Measurements from ENCODE around the gene C5orf15.
"Not testable (repeated sequence)": the region's sequence is repeated elsewhere in the genome, so short reads cannot be mapped to it uniquely, and the experiment has no call there.

The C5orf15 gene

DNA sequence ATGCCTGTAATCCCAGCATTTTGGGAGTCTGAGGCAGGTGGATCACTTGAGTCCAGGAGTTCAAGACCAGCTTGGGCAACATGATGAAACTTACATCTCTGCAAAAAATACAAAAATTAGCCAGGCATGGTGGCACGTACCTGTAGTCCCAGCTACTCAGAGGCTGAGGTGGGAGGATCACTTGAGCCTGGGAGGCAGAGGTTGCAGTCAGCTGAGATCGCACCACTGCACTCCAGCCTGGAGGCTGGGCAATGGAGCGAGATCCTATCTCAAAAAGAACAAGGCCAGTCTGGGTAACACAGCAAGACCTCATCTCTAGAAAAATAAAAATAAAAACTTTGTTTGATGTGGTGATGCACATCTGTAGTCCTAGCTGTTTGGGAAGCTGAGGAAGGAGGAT, 30.8 kb downstream of the C5orf15 start:
- not testable (repeated sequence) for DNase-seq (ENCODE audit: low spot score)

DNA sequence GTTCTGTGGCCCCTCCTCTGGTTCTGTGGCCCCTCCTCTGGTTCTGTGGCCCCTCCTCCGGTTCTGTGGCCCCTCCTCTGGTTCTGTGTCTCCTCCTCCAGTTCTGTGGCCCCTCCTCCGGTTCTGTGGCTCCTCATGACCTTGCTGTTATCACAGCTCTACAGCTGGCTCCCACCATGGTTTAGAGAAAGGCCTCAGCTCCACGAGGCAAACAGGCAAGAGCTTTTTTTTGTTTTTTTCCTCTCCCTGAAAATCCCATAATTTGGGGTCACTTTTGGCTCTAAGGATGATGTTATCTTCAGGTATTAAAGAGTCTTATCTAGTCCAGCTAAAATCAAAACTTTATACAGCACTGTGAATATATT, 31.8 kb downstream of the C5orf15 start:
- DNase-seq (ENCODE audit: low spot score) = no peak

DNA sequence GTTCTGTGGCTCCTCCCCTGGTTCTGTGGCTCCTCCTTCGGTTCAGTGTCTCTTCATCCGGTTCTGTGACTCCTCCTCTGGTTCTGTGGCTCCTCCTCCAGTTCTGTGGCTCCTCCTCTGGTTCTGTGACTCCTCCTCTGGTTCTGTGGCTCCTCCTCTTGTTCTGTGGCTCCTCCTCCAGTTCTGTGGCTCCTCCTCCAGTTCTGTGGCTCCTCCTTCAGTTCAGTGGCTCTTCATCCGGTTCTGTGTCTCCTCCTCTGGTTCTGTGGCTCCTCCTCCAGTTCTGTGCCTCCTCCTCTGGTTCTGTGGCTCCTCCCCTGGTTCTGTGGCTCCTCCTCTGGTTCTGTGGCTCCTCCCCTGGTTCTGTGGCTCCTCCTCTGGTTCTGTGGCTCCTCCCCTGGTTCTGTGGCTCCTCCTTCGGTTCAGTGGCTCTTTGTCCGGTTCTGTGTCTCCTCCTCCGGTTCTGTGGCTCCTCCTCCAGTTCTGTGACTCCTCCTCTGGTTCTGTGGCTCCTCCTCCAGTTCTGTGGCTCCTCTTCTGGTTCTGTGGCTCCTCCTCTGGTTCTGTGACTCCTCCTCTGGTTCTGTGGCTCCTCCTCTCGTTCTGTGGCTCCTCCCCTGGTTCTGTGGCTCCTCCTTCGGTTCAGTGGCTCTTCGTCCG, 32.3 kb downstream of the C5orf15 start:
- DNase-seq (ENCODE audit: low spot score) = not testable (repeated sequence)

DNA sequence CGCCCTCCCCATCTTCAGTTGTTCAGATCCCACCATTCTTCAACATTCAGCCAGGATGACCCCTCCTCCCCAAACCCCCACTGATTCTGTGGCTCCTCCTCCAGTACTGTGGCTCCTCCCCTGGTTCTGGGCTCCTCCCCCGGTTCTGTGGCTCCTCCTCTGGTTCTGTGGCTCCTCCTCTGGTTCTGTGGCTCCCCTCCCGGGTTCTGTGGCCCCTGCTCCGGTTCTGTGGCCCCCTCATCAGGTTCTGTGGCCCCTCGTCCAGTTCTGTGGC, 32.8 kb downstream of the C5orf15 start:
- DNase-seq (ENCODE audit: low spot score) = no peak

DNA sequence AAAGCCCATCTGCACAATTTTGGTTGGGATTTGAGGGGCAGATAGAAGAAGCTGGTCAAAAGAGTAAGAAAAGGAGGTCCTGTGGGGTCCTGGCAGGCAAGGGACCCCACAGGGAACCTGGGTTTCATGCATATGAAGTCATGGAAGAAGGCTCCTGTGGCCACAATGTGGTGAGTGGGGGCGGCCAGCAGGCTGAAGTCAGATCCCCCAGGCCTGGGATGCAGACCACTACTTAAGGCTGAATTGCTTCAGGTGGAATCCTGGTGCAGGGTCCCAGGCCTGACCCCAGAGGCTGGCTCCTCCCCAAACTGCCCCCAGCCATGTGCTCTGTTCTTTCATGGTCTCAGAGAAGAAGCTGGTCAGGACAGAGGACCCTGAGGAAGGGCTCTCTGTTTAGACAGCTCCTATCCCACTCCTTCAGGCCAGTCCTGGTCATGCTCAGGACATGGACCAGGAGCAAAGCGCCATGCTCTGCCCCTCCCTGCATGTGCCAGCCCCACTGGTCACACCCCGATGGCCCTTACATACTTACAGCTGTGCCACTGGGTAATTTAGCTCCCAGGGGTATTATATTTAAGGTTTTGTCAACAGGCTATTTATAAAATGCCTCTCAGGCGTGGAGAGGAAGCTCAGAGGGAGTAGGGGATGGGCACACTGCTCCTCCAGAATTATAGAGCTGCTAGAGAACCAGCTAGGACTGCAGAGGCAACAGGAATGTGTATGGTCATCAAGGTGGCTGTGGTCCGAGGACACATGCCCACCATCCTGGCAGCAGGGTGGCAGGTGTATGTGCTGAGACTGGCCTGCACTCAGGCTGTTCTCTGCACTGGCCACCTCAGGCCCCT, 33.4 kb downstream of the C5orf15 start:
- no peak for DNase-seq (ENCODE audit: low spot score)

DNA sequence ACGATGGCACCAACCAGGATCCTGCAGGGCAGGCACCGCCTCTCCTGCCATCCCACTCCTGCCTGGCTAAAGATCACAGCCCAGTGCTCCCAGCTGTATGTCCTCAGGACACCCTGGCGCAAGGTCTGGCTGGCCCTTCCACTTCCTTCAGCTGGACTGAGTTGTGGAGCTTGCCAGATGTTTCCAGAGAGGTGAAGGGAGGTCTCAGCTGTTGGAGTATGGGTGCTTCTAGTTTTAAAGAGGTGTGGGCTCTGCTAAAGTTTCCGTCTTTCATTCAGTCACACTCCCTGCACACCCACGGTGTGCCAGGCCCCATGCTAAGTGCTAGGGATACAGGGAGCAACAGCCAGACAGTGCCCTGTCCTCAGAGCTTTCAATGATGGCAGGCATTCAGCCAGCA, 34.1 kb downstream of the C5orf15 start:
- no peak for DNase-seq (ENCODE audit: low spot score)

DNA sequence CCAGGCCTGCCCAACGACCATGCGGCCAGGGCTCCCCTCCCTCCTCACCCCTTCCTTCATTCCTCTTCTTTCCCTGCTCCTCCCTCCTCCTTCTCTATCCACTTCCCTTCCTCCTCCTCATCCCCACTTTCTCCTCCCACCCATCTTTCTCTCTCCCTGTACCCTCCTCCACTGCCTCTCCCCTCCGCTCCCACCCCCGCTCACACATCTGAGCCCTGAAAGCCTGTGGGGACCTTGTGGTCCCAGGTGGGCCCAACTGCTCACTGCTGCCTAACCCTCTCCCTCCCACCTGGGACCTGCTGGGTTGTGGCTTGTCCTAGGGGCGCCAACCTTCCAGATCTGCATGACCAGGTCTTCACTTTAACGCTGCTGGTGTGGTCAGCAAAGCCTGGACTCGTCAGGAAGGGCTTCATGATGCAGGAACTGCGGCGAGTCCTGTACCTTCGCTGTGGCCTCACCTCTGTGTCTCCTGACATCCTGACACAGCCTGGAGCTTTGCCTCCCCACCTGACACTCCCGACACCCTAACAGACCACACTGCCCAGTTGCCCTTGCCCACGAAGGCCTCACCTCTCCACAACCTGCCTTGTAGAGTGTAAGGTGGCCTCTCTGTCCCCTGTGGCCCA, 34.6 kb downstream of the C5orf15 start:
- DNase-seq (ENCODE audit: low spot score) = no peak

DNA sequence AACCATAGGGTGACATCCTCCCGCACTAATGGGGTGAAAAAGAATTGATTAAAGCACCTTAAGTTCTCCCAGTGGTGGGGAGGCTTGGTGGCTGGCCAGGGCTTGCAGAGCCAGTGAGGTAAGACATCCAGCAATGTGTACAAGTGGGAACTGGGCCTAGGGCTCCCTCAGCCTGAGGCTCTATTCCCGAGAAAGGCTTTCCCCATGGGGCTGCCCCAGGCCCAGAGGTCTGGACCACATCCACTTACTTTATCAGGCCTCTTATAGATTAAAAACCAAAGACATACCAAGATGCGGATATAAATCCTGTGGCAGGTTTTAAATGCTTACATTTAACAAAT, 35.3 kb downstream of the C5orf15 start:
- DNase-seq (ENCODE audit: low spot score) = no peak

DNA sequence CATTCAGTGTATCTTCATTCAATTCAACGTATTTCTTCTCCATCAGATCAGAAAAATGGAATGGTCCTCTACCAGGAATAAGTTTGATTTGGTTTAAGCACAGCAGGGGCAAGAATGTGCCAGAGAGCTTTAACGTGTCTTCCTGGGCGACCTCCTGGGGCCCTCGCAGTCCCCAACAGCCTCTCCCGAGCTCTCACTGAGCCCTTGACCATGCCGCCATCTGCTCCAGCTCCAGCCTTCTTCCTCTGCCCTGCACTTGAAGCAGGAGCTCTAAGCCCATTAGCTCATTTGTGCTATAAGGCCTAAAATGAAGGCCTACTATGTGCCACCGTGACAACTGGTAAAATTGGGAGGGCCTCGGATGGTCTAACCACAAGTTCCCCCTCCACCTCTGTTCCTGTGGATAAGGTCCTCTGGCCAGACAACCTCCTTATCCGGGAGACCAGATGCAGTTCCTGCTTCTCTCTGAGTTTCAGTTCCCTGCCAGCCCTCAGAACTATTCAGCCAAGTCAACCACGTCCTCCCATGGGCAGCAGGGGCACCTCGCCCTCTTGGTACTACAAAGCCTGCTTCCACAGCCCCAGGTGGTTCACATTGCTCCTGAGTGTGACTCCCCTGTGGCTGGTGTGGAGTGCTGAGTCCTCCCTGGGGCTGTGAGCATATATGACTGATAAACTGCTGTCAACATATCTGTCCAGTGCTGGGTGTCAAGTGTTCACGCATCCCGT, 35.8 kb downstream of the C5orf15 start:
- peak; percentile 41 for DNase-seq (ENCODE audit: low spot score)

DNA sequence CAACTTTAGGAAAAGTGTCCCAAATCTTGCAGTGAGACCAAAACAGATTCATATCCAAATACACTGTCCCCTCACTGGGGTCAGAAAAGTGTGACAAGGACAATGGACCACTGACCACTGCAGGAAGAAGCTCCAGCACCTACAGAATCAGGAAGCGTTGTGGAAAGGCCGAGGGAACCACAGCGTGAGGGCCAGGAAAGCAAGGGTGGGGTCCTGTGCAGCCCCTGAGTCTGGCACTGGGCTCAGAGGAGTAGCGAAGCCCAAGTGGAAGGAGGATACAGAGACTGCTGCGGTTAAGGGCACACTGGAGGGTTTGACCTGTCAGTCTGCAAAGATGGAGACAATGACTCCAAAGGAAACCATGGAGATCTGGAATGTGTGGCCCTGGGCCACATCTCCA, 36.9 kb downstream of the C5orf15 start:
- no peak for DNase-seq (ENCODE audit: low spot score)

DNA sequence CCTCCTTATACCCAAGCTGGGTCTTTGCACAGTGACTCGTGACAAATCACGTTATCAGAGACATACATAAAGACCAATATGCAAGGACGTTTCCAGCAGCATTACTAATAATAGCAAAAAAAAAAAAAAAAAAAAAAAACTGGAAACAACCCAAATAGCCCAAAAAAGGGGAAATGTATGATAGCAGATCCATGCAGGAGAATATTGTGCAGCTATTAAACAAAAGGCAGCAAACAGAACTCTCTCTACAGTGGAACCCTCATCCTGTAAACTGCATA, 37.7 kb downstream of the C5orf15 start:
- DNase-seq (ENCODE audit: low spot score) = no peak

DNA sequence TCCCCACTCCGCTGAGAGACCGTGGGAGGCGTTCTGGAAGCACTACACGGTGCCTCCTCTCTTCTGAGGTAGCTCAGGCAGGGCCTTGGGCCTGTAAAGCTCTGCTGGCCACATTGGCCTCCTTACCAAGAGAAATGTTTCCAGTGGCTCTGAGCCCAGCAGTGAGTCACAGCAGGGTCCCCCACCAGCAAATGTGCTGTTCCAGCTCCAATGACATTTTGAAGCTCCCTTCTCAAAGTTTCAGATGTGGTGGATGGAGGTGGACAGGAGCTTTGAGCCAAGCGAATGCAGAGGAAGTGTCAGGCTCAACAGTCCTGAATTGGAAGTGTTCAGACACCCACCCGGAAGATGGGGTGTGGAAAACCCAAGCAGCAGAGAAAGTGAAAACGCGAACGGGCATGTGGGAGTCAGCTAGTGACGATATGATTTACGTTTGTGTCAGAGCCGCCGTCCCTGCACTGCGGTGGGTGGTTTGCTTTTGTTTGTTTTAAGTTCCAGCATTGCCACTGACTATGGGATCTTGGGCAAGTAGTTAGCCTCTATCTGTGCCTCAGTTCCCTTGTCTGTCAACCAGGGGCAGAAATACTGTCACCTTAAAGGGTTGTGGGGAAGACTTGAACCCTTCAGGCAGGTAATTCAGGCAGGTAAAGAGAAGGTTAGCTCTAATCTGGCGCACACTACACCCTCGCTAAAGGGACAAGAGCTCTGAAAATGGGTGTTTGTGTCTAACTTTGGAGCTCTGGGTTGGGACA, 38.2 kb downstream of the C5orf15 start:
- DNase-seq (ENCODE audit: low spot score) = no peak

DNA sequence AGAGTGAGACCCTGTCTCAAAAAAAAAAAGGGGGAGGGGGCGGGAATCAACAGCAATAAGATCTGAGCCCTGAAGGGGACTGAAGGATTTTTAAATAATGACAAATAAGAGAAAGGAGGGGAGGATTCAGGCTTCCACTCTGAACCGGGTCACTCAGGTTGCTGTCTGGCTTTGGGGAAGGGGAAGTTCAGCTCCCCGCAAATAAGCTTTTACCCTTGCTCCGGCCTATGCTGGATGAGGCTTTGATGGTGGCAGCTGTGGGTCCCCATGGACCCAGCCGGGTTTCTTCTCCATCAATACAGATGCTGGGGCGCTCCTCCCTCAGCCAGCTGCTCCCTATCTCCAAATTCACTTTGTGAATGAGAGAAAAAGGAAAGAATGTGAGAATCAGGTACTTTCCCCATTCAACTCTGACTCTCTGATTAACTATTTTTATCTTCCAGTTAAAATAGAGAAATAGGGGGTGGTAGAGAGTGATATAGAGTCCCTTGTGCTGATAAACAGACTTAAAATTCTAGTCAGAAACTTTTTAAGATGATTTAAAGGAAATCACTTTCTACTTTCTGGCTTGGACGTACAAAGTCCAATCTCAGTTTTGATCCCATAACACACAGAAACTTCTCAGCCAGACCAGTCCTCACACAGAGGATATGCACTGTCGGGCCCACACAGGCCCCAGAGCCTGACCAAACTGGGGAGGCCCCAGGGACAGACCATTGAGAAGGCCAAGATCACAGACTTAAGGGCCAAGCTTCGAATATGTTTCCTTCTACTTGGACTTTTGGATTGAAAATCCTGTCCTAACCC, 39.6 kb downstream of the C5orf15 start:
- DNase-seq (ENCODE audit: low spot score) = no peak

DNA sequence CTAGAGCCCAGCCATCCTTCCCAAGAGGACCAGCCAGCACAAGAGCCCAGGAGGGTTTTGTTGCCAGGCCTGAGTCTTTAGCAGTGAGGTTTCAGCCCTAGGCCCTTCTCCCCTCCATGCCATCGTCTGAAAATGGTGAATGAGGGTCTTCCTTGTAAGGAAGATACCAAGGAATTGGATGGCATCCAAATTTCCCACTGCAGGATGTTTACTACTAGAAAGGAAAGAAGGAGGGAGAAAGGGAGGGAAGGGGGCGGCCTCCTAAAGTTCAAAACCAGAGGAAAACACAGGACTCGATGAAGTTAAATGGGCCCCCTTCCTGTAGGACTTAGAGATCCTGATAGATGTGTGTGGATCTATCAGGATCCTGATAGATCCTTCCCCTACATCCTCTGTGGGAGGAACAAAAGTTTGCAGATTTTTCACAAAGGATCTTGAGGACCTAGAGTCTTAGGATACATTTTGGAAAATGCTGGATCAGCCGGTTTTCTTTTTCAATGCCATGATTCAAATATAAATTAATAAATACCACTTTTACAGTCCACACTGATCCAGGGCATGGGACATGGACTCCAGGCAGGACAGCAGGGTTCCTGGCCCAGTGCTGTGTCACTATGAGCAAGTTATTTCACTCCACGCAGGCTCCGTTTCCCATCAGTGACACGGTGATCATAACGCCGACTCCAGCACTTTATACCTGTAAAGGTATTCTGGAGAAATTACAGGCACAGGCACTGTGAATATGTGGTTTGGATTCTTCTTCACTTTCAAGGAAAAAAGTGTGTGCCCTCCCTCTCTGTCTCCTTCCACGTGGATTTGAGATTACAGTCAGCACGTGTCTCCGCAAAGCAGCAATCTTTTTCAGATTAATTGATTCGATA, 40.9 kb downstream of the C5orf15 start:
- no peak for DNase-seq (ENCODE audit: low spot score)

DNA sequence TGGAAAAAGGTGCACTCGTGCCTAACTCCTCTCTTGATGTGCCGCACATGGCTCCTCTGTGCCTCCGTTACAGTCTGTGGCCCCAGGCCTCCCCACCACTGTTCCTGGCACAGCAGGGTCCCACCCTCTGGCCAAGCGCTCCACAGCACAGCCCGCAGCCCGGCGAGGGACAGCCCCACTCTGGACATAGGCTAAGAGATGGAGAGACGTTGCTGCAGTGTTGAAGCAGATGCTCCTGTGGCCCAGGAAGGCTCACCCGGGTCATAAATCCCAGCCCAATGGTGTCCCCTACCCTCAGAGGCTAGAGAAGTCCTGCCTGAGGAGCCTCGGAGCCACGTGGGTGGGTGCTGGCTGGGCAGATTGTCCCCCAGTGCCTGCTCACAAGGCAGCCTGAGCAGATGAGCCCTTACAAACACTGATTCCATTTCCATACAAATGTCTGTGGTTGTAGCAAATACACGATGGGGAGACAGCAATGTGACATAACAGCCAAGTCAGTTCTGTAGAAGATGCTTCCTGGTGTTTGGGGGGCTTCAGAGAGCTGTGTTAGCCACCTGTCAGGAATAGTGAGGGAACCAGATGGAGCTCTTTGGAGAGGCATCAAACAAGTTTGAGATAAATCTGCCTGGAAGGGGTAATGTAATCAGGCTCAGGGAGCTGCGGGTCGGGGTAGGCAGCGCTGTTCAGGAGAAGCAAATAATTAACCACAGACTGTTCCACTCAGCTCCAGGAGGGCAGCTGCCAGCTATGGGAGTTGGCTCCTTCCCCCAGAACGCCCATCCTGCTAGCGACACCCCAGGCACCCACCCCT, 41.7 kb downstream of the C5orf15 start:
- DNase-seq (ENCODE audit: low spot score) = no peak

DNA sequence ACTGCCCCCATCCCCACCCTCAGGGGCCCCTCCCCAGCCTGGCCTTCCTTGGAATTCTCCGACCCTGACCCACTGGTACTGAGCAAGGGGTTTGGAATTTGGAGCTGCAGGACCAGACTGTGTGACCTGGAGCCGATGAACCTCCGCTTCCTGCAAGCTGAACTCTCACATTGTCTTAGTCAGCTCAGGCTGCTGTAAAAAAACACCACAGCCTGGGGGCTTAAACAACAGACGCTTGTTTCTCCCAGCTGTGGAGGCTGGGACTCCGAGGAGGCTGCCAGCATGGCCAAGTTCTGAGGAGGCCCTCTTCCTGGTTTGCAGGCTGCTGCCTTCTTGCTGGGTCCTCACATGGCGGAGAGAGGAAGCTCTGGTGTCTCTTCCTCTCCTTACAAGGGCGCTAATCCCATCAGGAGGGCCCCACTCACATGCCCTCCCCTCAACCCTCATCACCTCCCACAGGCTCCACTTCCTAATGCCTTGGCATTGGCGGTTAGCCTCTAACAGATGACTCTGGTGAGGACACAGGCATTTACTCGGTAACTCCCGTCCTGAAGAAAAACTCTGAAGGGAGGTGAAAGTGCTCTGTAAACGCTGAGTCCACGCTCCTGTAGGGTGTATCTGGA, 42.4 kb downstream of the C5orf15 start:
- no peak for DNase-seq (ENCODE audit: low spot score)

DNA sequence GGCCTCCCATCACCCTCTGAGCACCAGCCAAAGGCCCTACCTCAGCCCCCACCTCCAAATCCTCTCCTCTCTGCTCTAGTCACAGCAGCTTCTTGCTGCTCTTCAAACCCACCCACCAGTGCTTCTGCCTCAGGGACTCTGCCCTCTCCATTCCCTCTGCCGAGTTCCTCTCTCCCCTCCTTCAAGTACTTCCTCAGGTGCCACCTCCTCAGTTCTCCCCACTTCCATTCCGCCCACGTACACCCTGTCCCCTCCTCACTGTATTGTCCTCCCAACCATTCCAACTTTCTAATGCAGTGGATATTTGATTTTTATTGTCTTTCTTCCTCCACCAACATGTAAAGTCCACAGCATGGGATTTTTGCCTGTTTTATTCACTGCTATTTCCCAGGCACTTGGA, 43.2 kb downstream of the C5orf15 start:
- no peak for DNase-seq (ENCODE audit: low spot score)

DNA sequence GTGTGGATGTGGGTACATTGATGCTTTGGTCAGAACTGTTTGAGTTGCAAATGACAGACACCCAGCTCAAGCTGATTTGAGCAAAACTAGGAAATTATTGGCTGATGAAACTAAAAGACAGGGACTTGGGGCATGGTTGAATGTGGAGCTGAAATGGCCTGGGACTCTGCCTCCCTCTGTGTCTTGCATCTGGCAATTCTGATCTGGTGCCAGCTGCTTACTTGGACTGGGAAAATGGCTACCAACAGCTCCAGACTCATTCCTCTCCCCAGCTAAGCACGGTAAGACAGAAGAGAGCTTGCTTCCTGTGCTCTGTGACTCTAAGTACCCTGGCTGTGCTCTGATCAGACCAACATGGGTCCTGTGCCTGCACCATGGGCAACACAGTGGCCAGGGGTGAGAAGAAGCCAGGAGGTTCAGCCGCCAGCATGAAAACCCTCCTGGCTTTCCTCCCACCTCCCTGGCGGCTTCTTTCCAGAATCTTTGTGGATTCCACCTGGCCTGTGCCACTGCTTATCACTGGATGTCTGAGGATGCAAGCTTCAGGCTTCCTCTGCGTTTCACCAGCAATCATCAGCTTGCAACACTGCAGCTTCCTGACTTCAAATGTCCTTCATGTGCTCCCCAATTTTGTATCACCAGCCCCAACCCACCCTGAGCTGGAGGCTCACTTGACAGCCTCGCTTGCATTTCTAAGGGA, 44.1 kb downstream of the C5orf15 start:
- peak; percentile 39 for DNase-seq (ENCODE audit: low spot score)

DNA sequence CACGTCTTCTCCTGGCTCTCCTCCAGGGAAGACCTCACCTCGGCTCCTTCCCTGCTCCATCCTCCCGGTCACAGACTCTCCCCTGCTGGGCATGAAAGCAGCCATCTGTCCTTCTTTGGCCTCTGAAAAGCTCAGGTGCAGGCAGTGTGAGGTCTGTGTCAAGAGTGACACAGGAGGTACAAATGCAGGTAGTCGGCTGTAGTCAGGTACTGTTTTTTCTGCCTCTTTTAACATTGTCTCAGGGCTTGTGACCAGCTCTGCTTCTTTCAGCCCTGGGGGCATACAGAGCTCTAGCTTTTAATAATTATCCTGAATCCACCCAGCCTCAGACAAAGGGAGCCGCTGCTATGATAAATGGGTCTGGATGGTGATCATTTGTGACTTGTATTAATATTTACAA, 46.4 kb downstream of the C5orf15 start:
- DNase-seq (ENCODE audit: low spot score) = no peak
